ENCODE measurements around the gene CRYBG1. TPM values are rescaled to one million over a fixed set of nuclear protein-coding genes. Genes with fewer than 3 reads are reported as not detected.
"Not testable (repeated sequence)": the region's sequence is repeated elsewhere in the genome, so short reads cannot be mapped to it uniquely, and the experiment has no call there.

Gene CRYBG1
- total RNA-seq, 1 experiment from 2014 or later: 45.2 TPM

GRCh38 chr6:106548926-106549455, 188.5 kb downstream of the CRYBG1 start:
- not testable (repeated sequence) for DNase-seq (ENCODE audit: low spot score)

GRCh38 chr6:106549521-106549920, 189.0 kb downstream of the CRYBG1 start:
- no peak for DNase-seq (ENCODE audit: low spot score)

GRCh38 chr6:106551155-106551554, 190.6 kb downstream of the CRYBG1 start:
- no peak for DNase-seq (ENCODE audit: low spot score)

DNA sequence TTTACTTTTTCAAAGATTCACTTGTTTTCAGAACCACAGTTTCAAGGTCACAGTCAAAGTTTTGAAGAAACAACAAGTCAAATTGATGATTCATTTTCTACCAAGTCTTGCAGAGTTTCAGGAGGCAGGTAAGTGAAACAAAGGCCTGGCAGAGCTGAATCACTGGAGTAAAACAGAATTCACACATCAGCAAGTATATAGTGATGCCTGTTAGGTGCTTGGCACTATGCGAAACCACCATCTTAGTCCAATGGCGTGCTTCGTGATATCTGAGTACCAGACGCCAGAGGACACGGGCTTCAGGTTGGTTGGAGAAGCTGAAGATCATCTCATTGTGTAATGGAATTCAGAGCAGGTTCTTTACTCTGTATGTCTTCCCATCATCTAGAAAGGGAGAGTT, 192.9 kb downstream of the CRYBG1 start:
- no peak for DNase-seq (ENCODE audit: low spot score)

GRCh38 chr6:106555767-106556166, 195.2 kb downstream of the CRYBG1 start:
- DNase-seq (ENCODE audit: low spot score): no peak

GRCh38 chr6:106556368-106556960, 195.9 kb downstream of the CRYBG1 start:
- DNase-seq (ENCODE audit: low spot score): peak; percentile 28

- no peak for DNase-seq (ENCODE audit: low spot score)
Measured at GRCh38 chr6:106557837-106558236, 197.3 kb downstream of the CRYBG1 start.

GRCh38 chr6:106558364-106558763, 197.8 kb downstream of the CRYBG1 start:
- no peak for DNase-seq (ENCODE audit: low spot score)

- not testable (repeated sequence) for DNase-seq (ENCODE audit: low spot score)
Measured at GRCh38 chr6:106559659-106560058, 199.1 kb downstream of the CRYBG1 start.

GRCh38 chr6:106560996-106561685, 200.6 kb downstream of the CRYBG1 start:
- peak; percentile 22 for DNase-seq (ENCODE audit: low spot score)

DNA sequence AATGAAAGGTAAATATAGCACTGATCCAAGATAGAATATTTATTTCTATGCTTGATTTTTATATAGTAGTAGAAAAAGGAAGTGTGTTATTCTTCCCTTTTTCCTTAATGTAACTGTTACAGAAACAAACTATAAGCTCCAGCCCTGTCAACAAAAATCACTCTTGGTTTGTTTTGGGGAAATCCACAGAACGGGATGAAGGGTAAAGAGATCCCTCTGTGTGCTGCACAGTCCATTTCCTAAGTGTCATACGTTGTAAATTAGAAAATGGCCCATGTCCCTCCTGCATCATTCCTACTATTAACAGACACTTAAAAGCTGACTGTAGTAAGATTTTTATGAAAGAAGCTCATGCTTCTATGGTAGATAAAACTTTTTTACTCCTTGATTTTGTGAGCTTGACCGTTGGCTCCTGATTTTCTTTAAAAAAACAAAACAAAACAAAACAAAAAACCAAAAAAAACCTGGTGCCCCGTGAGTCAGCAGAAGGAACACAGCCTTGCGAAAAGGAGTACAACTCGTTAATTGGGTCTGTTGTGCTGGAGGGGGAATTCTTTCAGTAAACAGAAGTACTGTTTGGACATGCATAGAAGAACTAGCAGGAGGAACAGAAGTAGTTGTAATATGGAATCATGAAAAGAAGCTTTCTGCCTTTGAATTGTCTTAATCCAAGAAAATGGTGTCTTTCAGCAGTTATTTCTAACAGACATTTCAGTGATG, 201.3 kb downstream of the CRYBG1 start:
- no peak for DNase-seq (ENCODE audit: low spot score)

GRCh38 chr6:106563614-106564013, 203.1 kb downstream of the CRYBG1 start:
- no peak for DNase-seq (ENCODE audit: low spot score)

GRCh38 chr6:106564476-106564875, 204.0 kb downstream of the CRYBG1 start:
- DNase-seq (ENCODE audit: low spot score): no peak

- no peak for DNase-seq (ENCODE audit: low spot score)
Measured at GRCh38 chr6:106568530-106568929, 208.0 kb downstream of the CRYBG1 start.

DNA sequence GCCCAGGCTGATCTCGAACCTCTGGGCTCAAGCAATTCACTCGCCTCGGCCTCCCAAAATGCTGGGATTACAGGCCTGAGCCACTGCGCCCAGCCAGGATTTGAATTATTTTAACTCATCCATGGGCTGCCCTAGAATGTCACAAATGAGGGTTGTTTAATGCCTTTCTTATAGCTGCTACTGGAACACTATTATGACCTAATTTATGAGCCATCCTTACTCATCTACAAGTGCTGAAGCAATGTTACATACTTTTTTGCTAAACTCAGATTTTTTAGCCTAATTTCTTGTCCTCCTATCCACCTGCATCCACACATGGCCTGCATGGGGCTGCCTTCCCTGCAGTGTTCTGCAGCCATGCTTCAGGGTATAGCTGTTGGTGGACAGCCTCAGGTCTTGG, 208.9 kb downstream of the CRYBG1 start:
- DNase-seq (ENCODE audit: low spot score): no peak

DNA sequence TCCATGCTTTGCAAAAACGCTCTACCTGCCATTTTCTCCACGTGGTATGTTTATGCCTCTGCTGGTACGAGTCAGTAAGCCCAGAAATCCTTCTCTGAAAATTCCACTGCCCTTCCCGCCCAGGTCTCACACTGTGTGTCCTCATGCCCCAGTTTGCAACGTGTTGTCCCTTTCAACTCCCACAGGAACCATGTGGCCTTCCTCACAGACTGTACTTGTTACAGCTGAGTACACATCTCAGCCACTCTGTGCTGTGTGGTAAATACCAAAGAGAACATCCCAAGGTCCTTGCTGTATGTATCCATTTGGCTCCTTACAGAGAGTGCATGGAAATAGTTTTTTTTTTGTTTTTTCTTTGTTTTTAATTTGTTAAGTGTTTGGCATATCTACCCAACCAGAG, 211.9 kb downstream of the CRYBG1 start:
- DNase-seq (ENCODE audit: low spot score): no peak

- DNase-seq (ENCODE audit: low spot score): no peak
Measured at GRCh38 chr6:106572875-106573585, 212.5 kb downstream of the CRYBG1 start.

- peak; percentile 80 for DNase-seq (ENCODE audit: low spot score)
Measured at GRCh38 chr6:106574741-106575458, 214.4 kb downstream of the CRYBG1 start.

- no peak for DNase-seq (ENCODE audit: low spot score)
Measured at GRCh38 chr6:106579281-106579680, 218.8 kb downstream of the CRYBG1 start.

GRCh38 chr6:106581468-106581867, 221.0 kb downstream of the CRYBG1 start:
- DNase-seq (ENCODE audit: low spot score): no peak

DNA sequence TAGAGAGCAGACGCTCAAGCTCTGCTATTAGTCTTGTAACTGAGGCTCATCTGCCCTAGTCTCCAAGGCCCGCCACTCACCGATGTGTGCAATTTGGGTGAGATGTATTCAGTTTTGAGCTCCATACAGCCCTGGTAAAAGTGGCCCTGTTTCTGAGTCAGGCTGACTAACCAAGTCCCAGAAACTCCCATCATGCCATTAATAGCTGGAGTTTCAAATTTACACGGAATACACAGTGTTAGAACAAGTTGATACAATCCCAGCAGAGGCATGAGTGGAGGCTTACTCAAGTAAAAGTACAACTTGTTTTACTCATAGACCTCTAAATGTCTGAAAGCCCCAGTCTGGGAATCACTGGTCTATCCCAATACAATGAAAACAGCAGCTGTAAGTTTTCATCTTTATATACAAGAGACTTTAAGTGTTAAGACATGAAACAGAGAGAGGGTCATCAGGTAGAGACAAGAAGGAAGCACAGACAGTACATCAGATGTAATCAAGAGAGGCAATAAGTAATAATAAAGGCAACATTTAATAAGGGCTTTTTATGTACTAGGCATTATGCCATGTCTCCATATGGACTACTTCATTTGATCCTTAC, 226.4 kb downstream of the CRYBG1 start:
- DNase-seq (ENCODE audit: low spot score): no peak
